Stimulated activated CD4-positive, alpha-beta T cell treated with anti-CD3 and anti-CD28 coated beads, Interleukin-4, amount 100 ng/mL, for 24 hours (primary cell): Measurements from ENCODE around the gene BAZ2B.
A peak's percentile ranks its signal among the peaks of the same experiment; 100 is the strongest.

Experiments used
- DNase-seq: peaks from one replicate; pipeline ENCODE4 v3.0.0-alpha.2; 2020

The BAZ2B gene

DNA sequence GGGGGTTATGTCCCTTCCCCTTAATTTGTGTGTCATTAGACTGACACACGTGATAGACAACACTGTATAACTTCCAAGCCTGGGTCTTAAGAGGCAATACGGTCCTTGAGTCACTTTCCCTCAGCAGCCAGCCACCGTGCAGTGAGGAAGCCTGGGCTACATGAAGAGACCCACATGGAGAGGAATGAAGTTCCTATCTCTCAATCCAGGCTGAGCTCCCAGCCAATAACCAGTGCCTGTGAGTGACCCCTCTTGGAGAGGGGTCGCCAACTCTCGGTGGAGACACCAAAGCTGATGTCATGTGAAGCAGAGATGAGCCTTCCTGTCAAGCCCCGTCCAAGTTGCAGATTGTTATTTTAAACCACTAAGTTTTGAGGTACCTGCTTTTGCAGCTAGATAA lies 324.2 kb downstream of the BAZ2B start:
- no peak for DNase-seq

DNA sequence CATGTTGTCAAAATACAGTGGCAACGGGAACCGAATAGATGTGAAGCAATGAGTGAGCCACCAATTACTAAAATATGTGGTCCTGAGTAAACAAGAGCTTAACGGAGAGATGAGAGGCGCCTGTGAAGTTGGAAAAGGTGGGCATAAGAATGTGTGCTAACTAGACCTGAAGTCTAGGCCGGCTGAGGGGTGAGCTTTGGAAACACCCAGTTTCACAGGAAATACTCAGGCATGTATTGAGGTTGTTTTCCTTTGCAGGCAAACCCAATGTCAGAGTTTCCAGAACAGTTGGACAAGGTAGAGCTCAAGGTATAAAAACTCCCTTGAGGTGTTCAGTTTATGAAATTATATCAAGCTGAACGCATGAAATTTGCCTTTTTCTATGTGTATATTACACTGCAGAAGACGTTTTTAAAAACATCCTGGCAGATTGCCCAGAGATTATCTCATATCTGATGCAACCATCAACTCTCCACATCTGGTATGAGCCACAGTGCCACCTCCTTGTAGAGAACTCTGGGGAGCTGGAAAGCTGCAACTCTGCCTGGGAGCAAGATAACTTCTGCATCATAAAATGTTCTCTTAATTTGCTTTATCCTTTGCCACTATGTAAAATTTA lies 325.9 kb downstream of the BAZ2B start:
- no peak for DNase-seq

DNA sequence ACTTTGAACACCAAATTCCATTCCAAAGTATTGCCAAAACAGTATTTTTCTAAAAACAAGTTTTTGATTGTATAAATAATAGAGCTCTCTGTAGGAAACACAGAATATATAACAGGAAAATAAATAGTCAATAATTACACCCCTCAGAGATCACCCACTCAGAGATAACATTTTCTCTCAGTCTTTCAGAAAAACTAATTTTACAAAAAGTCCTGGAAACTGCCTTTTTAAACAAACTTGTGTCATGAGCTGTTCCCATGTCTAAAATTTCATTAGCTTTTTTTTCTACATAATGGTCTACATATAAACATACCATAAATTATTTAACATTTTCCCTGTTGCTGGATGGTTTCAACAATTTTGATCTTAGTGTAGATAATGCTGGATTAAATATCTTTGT lies 328.6 kb downstream of the BAZ2B start:
- DNase-seq: no peak

DNA sequence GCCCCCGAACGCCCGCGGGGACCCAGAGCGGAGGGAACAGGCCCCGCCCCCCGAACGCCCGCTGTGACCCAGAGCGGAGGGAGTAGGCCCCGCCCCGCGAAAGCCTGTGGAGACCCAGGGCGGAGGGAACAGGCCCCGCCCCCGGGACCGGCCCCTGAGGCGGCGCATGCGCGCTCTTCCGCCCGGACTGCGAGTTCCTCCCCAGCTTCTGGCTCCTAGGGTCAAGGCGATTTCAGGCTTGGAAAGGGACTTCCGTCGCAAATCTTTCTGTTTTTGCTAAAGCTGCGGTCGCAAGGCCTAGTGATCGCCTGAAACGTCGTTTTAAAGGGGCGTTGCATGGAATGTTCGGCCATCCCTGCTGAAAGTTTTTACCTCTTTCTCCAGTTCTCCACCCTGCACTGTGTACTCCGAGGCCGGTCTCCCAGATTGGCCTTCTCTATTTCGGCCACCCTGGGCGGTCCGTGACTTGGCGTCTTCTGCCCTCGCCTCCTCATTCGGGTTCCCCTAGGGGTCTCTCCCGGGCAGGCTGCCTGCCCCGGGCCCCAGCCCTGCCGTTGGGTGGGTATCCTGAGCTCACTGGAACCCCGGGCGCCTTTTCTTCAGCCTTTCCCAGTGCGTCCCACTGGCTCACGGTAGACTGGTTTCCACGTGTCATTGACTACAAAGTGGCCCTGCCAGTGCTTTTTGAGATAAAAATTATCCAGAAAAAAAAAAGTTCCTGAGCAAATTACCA lies 329.5 kb downstream of the BAZ2B start:
- peak; percentile 96 for DNase-seq

DNA sequence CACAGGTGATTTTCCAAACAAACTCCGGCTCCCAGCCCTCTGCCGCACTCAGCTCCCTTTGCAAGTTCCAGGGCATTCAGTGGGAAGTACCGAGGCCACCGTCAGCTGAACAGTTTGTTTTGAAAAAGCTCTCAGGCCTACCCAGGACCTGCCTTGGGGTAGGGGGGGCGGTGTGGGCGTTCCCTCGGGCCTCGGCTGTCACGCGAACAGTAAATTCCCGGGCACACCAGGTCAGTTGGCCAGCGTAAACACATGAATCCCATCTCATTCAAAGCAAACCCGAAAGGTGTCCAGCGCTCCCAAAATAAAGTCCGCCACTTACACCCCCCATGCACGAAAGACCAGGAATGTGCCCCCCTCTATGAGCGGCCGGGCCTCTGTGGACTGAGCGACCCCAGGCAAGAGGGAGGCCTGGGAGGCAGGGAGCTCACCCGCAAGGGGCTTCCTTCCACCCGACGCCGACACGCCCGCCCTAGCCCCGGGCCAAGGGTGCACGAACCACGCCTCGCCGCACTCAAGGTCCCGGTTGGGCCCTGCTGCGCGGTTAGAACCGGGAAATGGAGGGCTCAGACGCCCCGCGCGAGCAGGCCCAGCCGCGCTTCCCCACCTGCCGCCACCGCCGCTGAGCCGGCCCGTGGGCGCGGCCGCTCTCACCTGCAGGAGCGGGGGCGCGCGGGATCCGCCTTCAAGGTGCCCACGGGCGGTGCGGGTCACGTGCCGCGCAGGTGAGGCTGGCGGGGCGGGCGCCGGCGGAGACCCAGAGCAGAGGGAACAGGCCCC lies 330.2 kb downstream of the BAZ2B start, which contains the start of gene WDSUB1:
WDSUB1 (minus strand) TSS at position 775 of the 780 bp plus-strand sequence. CDS start 3,634 bp downstream, outside the sequence.
- no peak for DNase-seq

DNA sequence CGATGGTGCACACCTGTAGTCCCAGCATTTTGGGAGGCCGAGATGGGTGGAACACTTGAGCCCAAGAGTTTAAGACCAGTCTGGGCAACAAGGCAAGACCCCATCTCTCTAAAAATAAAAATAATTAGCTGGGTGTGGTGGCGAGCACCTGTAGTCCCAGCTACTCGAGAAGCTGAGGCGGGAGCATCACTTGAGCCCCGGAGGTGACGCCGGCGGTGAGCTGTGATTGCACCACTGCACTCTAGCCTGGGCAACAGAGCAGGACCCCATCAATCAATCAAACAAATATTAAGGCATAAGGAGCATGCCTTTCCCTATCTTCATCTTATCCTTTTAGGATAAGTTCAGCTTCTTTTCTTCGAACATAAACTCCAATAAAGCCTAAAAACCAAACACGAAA lies 330.9 kb downstream of the BAZ2B start:
- DNase-seq: no peak

DNA sequence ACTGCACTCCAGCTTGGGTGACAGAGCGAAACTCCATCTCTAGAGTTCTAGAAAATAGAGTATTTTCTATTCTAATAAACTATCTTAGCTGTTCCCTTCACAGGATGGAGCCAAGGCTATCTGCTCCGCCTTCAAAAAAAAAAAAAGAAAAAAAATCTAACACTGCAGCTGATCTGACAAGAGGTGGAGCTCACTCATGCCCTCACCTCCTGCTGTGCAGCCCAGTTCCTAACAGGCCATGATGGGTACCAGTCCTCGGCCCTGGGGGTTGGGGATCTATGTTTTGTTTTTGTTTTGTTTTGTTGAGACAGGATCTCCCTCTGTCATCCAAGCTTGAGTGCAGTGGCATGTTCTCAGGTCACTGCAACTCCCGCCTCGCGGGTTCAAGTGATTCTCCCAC lies 332.8 kb downstream of the BAZ2B start:
- no peak for DNase-seq

DNA sequence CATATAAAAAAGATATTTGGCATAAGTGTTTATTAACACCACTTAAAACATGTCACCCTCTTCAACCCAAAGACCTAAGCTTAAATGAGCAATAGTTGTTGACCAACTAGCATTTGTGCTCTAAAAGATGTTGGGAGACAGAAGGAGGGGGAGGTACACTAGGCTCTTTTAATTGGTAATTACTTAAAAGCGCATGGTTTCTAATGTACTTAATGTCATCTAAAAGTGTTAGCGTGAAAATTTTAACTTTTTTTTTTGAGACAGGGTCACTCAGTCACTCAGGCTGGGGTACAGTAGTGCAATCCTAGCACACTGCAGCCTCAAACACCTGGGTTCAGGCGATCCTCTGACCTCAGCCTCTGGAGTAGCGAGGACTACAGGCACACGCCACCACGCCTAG lies 335.3 kb downstream of the BAZ2B start:
- no peak for DNase-seq

DNA sequence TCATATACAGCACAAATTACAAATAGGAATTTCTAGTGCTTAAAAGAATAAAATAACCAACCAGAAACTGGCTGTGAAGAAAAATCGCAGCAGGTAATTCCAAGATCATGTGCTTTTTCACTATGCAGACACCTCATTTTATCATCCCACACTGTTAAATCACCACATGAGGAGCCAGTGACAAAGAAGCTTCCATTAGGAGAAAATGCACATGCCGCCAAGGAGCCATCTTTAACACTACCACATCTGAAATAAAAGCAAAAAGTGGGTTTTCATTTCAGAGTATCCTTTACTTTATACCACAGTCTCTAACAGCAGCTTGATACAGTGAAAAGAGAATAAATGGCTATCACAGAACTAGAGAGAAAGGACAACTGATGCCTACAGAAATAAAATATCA lies 336.6 kb downstream of the BAZ2B start:
- no peak for DNase-seq

DNA sequence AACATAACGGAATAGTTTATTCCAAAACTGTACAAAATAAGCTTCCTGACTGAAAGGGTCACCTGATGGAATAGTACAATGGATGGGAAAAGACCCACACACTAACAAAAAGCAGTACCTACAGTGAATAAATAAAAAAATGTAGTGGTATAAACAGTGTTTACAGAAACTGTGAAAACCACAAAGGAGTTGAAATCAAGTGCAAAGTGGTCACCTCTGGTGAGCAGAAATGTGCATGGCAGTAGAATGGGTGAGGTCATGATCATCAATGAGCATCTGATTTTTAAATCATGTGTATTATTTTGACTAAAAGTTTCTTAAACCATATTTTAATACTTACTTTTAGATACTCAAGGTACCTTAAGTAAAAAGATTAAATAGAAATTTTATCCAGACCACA lies 341.2 kb downstream of the BAZ2B start:
- no peak for DNase-seq

DNA sequence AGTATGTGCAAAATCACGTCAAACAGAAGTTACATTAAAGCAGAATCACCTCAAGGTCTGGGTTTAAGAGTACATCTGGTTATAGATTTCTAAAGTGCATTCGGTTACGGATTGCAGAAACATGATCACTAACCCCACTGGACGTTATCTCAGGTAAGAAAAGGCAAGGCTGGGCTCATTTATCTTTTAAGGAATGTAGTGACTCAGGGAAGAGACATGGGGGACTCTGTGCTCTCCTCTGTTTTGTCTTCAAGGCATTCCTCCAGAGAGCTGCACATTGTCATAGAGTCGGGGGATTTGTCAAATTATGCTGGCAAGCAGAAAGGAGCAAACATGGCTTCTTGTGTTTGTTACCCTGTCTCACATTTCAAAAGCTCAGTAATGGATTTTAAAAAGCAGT lies 344.2 kb downstream of the BAZ2B start:
- DNase-seq: no peak

DNA sequence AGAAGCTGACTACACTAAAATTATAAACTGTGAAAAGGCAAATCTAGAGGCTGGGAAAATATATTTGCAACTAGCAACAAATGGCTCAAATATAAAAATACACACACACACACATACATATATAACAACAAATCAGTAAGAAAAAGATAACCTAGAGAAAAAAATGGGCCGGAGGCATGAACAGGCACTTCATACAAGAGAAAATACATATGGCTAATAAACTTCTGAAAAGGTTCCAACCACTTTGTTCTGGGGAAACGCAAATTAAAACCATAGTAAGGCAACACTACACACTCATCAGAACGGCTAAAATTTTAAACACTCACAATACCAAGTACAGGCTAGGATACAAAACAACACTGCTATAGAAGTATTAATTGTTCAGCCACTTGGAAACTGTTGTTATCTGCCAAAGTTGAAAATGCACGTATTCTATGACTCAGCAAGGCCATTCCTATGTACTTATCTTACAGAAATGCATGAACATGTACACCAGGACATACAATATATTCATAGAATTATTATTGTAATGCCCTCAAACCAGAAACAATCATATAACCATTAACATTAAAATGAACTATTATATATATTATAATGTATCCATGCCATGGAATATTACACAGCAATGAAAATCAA lies 345.5 kb downstream of the BAZ2B start:
- no peak for DNase-seq
